ENCODE data around the gene SSC5D.

Gene SSC5D

DNA sequence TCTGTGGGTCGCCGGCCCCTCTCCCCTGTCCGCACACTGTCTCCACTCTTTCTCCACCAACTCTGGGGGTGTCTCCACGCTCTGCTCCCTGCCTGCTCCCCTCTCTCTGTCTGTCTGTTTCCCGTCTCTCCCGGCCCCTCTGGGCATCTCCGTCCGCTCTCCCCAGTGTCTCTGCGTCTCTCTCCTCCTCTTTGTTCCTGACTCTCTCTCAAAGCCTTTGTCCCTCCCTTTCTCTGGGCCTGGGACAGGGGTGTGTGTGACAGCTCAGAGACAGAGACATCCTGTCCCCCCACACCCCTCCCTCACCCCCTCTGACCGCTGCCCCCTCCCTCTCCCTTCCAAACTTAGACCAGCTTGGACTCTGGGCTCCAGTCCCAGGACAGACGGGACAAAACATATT, 57.8 kb downstream of the SSC5D start:
- DNase-seq (ENCODE audit: extremely low spot score, insufficient read length, low read depth): no peak
- no peak for FAIRE-seq

DNA sequence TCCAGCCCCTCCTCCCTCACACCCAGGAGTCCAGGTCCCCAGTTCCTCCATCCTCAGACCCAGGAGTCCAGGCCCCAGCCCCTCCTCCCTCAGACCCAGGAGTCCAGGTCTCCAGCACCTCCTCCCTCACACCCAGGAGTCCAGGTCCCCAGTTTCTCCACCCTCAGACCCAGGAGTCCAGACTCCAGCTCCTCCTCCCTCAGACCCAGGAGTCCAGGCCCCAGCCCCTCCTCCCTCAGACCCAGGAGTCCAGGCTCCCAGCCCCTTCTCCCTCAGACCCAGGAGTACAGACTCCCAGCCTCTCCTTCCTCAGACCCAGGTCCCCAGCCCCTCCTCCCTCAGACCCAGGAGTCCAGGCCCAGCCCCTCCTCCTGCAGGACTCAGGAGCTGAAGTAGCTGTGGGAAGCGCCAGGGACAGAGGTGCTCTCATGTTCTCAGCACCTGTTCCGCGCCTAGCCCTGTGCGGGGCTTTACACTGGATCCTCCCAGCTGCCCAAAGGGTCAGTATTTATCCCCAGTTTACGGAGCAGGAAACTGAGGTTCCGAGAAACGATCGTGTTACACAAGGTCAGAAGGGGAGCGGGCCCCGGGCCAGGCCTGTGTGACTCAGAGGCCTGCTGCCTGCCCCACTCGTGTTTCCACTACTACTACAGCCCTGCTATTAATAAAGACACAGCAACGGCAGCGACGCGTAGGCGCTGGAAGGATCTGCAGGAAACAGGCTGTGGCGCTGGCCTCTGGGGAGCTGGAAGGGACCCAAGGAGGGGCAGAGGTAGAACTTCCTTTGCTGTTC, 58.8 kb downstream of the SSC5D start:
- DNase-seq (ENCODE audit: extremely low spot score, insufficient read length, low read depth): no peak
- no peak for FAIRE-seq

DNA sequence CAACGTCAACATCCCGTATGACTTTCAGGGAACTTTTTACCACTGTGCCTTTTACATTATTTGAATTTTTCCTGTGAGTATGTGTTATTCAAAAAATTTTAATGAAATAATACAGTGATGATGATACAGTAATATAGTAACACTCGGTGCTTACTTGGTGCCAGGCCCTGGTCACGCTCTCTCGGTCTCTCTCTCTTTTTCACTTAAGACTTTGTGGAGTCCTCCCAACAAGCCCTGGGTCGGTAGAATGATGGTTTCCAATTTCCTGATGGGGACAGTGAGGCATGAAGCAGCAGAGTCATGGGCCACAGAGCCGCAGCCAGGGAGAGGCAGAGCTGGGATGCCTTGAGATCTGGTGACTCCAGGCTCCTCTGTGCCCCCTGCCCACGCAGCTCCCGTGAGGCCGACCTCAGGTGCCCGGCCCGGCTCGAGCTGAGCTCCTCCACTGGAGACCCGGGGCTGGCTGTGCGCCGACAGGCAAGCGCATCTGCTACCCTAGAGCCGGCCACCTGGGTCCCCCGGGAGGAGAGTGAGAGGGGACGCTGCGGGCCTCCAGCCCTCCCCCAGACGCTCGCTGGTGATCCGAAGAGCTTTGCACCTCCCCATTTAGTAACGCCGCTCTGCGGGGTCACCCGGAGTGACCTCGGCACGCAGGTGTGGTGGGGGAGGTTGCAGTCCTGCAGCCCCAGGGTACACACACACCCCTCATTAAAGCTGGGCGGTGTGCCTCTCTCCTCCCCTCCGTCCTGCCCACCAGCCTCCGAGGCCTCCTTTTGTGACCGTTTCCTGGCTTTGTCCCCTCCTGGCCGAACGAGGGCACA, 61.5 kb downstream of the SSC5D start:
- FAIRE-seq (no peak), DNase-seq (ENCODE audit: extremely low spot score, insufficient read length, low read depth) (no peak)

DNA sequence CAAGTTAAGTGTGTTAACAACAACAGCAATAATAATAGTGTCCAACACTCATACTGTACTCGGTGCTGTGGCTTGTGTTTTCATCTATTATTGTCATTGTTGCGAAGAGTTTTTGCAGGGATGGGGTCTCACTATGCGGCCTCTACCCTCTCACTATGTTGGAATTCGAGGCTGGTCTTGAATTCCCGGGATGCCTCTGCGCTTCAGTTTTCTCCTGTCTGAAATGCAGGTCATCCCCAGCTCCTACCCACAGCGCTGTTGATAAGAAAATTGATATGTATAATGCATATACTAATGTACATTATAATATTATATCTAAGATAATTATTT, 62.0 kb downstream of the SSC5D start:
- FAIRE-seq (no peak), DNase-seq (ENCODE audit: extremely low spot score, insufficient read length, low read depth) (no peak)

DNA sequence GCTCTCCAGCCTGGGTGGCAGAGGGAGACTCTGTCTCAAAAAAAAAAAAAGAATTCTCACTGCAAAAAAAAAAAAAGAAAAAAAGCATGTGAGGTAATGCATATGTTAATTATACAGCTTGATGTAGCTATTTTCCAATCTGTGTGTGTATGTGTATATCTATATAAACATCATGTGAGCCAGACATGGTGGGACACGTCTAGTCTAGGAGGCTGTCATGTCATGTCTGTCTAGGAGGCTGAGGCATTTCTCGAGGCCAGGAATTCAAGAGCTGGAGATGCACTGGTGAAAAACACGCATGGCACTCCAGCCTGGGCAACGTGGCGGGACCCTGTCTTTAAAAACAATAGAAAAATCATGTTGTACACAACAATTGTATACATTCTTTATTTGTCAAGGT, 64.0 kb downstream of the SSC5D start:
- DNase-seq (ENCODE audit: extremely low spot score, insufficient read length, low read depth) (no peak), FAIRE-seq (no peak)

DNA sequence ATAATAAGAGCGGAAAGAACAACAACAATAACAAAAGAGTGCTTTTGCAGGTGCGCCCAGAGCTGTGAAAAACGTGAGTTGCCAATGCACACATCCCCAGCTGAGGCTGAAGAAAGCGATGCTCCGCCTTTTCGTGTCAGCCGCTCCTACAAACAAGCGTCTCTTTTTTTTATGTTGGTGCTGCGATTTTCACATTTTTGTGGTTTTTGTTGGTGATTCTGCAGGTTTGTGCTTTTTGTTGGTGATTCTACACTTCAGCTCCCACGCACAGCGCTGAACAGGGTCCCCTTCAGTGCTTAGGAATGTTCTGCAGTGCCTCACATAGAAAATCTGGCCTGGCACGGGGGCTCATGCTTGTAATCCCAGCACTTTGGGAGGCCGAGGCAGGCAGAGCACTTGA, 64.4 kb downstream of the SSC5D start:
- FAIRE-seq: no peak
- DNase-seq (ENCODE audit: extremely low spot score, insufficient read length, low read depth): no peak

DNA sequence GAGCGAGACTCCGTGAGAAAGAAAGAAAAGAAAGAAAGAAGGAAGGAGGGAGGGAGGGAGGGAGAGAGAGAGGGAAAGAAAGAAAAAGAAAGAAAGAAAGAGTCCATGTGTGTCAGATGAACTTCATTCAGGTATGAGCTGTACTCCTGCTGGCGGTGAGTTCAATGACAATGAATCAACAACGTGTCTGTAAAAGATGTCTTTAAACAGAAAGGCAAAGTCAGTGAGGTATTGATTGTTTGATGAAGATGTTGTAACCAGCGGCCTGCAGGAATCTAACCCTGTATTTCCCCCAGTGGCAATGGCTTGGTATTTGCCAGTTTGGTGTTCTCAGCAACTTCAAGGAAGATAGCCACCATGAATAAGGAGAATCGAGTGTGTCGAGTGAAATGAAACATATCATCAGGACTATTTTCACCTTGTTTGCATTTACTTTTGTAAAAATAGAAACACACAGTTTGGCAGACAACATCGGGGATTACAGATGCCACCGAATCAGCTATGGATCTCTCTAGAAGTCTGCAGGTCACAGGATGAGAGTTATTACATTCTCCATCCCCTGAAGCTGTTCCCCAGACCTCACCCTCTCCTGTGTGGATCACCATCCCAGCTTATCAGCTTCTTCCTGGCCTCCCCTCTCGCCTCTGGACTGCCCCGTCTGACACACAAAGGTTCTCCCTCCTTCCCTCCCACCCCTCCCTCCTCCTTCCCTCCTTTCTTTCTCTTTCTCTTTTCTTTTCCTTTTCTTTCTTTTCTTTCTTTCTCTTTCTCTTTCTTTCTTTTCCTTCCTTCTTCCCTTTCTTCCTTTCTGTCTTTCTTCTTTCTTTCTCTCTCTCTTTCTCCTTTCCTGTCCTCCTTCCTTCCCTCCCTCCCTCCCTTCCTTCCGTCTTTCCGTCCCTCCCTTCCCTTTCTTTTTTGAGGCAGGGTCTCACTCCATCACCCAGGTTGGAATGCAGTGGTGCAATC, 65.3 kb downstream of the SSC5D start:
- no peak for FAIRE-seq

DNA sequence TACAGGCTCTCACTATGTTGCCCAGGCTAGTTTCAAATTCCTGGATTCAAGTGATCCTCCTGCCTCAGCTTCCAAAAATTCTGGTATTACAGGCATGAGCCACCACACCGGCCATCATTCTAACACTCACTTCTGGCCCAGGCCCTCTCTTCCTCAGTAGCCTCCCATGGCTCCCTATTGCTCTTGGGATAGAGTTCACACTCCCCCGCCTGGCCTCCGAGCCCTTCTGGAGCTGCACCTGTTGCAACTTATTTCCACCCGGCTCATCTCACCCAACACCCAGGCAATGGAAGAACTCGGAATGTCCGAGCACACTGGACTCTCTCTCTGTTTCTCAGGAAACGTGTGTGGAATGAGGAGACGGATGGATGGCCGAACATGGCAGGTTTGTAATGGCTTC, 66.1 kb downstream of the SSC5D start:
- FAIRE-seq (no peak), DNase-seq (ENCODE audit: extremely low spot score, insufficient read length, low read depth) (no peak)

More for the DNA sequence above, 65.3 kb downstream of the SSC5D start:
- DNase-seq (ENCODE audit: extremely low spot score, insufficient read length, low read depth): no peak

DNA sequence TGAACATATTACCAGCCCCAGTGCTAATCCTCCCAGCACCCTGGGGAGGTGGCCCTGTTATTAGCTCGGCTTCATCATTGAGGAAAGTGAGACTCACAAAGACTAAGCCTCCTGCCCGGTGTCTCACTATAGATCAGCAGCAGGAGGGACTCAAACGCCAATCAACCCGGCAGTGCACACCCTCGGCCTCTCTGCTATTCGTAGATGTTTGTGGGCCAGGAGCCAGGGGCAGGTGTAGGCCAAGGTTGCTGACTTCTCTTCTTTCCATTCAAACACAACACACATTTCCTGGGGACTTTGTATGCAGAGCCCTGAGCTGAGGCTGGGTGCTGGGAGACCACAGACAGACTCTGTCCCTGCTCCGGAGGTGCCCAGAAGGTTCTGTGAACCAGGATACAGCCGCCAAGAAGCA, 66.5 kb downstream of the SSC5D start:
- DNase-seq (ENCODE audit: extremely low spot score, insufficient read length, low read depth) (no peak), FAIRE-seq (no peak)

DNA sequence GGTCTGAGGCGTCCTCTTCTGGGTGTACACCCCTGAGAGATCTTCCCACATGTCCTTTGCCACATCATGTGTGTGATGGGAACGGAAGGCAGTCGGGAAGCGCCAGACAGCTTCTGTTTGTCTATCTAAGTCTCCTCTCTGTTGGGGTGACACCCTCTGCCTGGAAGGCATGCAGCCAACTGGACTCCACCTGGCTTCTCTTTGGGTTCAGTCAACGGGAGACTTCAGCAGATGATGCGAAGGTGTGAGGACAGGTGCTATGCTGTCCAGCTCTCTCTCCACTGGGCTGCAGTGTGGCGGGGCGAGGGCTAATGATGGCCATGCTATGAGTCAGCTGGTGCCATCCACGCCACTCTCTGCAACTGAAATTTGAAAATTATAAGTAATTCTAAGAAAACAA, 71.4 kb downstream of the SSC5D start:
- no peak for FAIRE-seq
- DNase-seq (ENCODE audit: extremely low spot score, insufficient read length, low read depth): no peak

DNA sequence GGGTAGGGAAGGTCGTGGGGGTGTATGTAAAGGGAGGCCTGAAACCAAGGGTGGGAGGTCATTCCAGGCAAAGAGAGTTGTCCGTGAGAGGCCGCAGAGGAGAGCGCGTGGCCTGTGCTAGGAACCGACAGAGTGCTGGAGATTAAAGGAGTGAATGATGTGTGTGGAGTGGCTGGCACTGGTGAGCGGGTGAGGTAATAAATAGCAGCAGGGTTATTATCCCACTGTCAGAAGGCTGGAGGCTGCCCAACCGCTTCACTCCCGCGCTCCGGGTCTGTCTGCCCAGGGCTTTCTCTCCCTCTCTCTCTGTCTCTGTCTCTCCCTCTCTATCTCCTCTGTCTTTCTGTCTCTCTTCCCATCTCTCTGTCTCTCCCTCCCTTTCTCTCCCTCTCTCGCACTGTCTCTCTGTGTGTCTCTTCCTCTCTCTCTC, 75.0 kb downstream of the SSC5D start:
- FAIRE-seq (no peak), DNase-seq (ENCODE audit: extremely low spot score, insufficient read length, low read depth) (no peak)

DNA sequence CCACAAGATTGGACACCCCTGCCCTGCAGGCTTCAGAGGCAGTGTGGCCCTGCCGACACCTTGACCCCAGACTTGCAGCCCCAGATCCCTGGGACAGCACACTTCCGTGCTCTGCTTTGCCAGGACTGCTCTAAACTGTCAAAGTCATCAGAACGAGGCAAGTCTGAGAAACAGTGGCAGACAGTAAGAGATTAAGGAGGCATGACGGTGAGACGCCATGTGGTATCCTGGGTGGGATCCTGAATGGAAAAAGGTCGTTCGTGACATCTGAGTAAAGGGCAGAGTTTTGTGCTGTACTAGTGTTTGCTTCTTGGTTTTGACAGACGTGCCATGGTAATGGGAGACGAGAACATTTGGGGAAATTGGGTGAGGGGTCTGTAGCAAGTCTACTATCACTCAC, 78.6 kb downstream of the SSC5D start:
- no peak for DNase-seq (ENCODE audit: extremely low spot score, insufficient read length, low read depth)
- no peak for FAIRE-seq

DNA sequence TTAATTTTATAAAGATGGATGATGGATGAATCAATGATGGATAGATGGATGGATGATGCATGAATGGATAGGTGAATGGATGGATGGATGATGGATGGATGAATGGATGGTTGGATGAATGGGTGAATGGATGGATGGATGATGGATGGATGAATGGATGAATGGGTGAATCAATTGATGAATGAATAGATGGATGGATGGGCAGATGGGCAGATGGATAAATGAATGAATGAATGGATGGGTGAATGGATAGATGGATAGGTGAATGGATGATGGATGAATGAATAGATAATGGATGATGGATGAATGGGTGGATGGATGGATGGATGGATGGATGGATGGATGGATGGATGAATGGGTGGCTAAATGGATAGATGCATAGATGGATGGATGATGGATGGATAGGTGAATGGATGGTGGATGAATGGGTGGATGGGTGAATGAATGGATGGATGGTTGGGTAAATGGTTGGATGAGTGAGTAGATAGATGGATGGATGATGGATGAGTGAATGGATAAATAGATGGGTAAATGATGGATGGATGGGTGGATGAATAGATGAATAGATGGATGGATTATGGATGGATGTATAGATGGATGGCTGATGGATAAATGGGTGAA, 79.6 kb downstream of the SSC5D start:
- no peak for DNase-seq (ENCODE audit: extremely low spot score, insufficient read length, low read depth)
- no peak for FAIRE-seq

Measured in GM18507 (cell line).